ENCODE measurements around the gene EZH2. TPM values are rescaled to one million over a fixed set of nuclear protein-coding genes. Genes with fewer than 3 reads are reported as not detected.

EZH2 gene
- total RNA-seq, 3 donors from 2014 or later (not counting 1 experiment from before 2014, with no cell fraction given) = 33.4 to 42.7 (median 35.8) TPM

DNA sequence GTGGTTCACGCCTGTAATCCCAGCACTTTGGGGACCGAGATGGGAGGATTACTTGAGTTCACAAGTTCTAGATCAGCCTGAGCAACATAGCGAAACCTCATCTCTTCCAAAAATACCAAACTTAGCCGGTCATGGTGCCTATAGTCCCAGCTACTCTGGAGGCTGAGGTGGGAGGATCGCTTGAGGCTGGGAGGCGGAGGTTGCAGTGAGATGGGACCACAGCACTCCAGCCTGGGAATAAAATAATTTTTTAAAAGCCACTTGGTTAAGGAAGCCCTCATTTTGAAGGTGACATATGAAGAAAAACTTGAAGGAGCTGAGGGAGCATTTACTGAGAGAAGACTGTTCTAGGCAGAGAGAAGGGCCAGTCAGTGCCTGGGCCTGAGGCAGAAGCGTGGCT is 4.2 kb upstream of the EZH2 start:
- H3K27ac Mint-ChIP-seq = no peak overlapping the region
- Histone ChIP-seq H3K27ac (ENCODE audit: low read length) (no peak overlapping the region), H3K4me1 (ENCODE audit: control insufficient read depth, insufficient read depth, low read length) (peaks cover 8% of the 10 kb centered on the region), H3K9me3 (ENCODE audit: control insufficient read depth, insufficient read depth, low read length) (no peaks in the 10 kb centered on the region), H3K36me3 (ENCODE audit: control insufficient read depth, insufficient read depth, low read length) (no peaks in the 10 kb centered on the region), H3K27me3 (ENCODE audit: control insufficient read depth, insufficient read depth, low read length) (no peaks in the 10 kb centered on the region), H3K4me3 (ENCODE audit: low read length) (no peak overlapping the region)
- H3K36me3 Mint-ChIP-seq = no peaks in the 10 kb centered on the region
- no peaks in the 10 kb centered on the region for H3K27me3 Mint-ChIP-seq (ENCODE audit: low read depth in 2 of 2)
- DNase-seq (no peak), ATAC-seq (no peak)
- no peak overlapping the region for H3K4me3 Mint-ChIP-seq
- WGBS (ENCODE audit: insufficient coverage) = 98% methylated on average over 7 of the region's 7 CpGs
- intact Hi-C loops (cut with micrococcal nuclease) = loop anchor here (10.0 kb wide), 2 partner anchors 183 to 207 kb away; partner anchors contain the start of gene ZNF786
- H3K4me1 Mint-ChIP-seq = peaks cover 5 to 15% of the 10 kb centered on the region in 2 donors
- no peak for TF ChIP-seq CTCF (IDR thresholded peaks at IDR 0.05)
- no peaks in the 10 kb centered on the region for H3K9me3 Mint-ChIP-seq

GRCh38 chr7:148886844-148887243 is 2.8 kb upstream of the EZH2 start:
- Mint-ChIP-seq H3K36me3 (no peaks in the 10 kb centered on the region), H3K4me1 (peaks cover 19 to 22% of the 10 kb centered on the region in 2 donors), H3K27me3 (ENCODE audit: low read depth in 2 of 2) (no peaks in the 10 kb centered on the region), H3K4me3 (no peak overlapping the region), H3K27ac (peak overlapping the region; percentile 45 to 97), H3K9me3 (no peaks in the 10 kb centered on the region)
- Histone ChIP-seq H3K27me3 (ENCODE audit: control insufficient read depth, insufficient read depth, low read length) (no peaks in the 10 kb centered on the region), H3K4me3 (ENCODE audit: low read length) (no peak overlapping the region), H3K27ac (ENCODE audit: low read length) (no peak overlapping the region), H3K9me3 (ENCODE audit: control insufficient read depth, insufficient read depth, low read length) (no peaks in the 10 kb centered on the region), H3K36me3 (ENCODE audit: control insufficient read depth, insufficient read depth, low read length) (no peaks in the 10 kb centered on the region), H3K4me1 (ENCODE audit: control insufficient read depth, insufficient read depth, low read length) (peaks cover 8% of the 10 kb centered on the region)
- no peak for TF ChIP-seq CTCF (IDR thresholded peaks at IDR 0.05)
- 93% methylated on average over 4 of the region's 4 CpGs for WGBS (ENCODE audit: insufficient coverage)
- ATAC-seq = no peak
- intact Hi-C loops (cut with micrococcal nuclease) = loop anchor here (10.0 kb wide), 2 partner anchors 182 to 208 kb away; partner anchors contain the start of gene ZNF786
- DNase-seq = no peak

DNA sequence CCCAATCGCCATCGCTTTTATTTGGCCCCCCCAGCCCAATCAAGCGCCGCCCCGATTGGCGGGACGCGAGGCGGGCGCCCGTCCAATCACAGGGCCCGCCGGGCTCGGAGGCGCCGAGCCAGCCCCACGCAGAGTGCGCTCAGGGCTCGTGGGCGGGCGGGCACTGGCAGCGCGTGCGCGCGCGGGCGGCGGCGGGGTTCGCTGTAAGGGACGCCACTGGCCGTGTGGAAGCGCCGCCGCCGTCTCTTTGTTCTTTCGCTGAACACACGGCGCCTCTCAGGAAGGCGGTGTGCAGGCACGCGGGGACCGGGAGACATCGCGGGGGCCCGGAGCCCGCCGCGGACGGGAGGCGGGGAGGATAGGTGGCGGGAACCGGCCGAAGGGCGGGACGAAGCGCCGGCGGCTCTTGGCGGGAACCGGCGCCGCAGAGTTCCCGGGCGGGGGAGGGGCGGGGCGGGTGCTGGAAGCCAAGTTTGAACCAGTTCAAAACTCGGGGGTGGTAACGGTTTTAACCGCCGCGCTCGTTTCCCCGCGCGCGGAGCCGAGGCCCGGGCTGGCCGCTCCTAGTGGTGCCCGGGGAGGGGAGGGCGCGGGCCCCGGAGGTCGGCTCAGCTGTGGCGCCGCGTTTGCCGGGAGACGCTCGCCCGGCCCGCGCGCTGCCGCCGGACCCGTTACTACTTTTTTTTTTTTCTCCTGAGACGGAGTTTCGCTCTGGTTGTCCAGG is 370 bp upstream of the EZH2 start:
- Mint-ChIP-seq H3K9me3 (no peaks in the 10 kb centered on the region), H3K27ac (peak overlapping the region; percentile 96 to 97), H3K4me1 (peaks cover 14 to 15% of the 10 kb centered on the region in 2 donors), H3K4me3 (peak overlapping the region; percentile 93), H3K27me3 (ENCODE audit: low read depth in 2 of 2) (no peaks in the 10 kb centered on the region), H3K36me3 (no peaks in the 10 kb centered on the region)
- Histone ChIP-seq H3K27me3 (ENCODE audit: control insufficient read depth, insufficient read depth, low read length) (no peaks in the 10 kb centered on the region), H3K9me3 (ENCODE audit: control insufficient read depth, insufficient read depth, low read length) (no peaks in the 10 kb centered on the region), H3K4me3 (ENCODE audit: low read length) (peak overlapping the region; percentile 50), H3K4me1 (ENCODE audit: control insufficient read depth, insufficient read depth, low read length) (peaks cover 8% of the 10 kb centered on the region), H3K27ac (ENCODE audit: low read length) (peak overlapping the region; percentile 83), H3K36me3 (ENCODE audit: control insufficient read depth, insufficient read depth, low read length) (no peaks in the 10 kb centered on the region)
- no peak for TF ChIP-seq CTCF (IDR thresholded peaks at IDR 0.05)
- ATAC-seq (peak; percentile 85 to 96 (median 88)), DNase-seq (peak; percentile 95 to 96)
- WGBS (ENCODE audit: insufficient coverage) = under 1% methylated on average over 101 of the region's 101 CpGs
- intact Hi-C loops (cut with micrococcal nuclease) = loop anchor here (2.0 to 10.0 kb wide), 4 partner anchors 56 to 210 kb away; partner anchors contain the start of genes PDIA4 and ZNF786
